Measurements from ENCODE around the gene SUPV3L1. TPM values are rescaled to one million over a fixed set of nuclear protein-coding genes. Genes with fewer than 3 reads are reported as not detected.

The SUPV3L1 gene
- total RNA-seq, 1 experiment from 2014 or later: 57.3 TPM

DNA sequence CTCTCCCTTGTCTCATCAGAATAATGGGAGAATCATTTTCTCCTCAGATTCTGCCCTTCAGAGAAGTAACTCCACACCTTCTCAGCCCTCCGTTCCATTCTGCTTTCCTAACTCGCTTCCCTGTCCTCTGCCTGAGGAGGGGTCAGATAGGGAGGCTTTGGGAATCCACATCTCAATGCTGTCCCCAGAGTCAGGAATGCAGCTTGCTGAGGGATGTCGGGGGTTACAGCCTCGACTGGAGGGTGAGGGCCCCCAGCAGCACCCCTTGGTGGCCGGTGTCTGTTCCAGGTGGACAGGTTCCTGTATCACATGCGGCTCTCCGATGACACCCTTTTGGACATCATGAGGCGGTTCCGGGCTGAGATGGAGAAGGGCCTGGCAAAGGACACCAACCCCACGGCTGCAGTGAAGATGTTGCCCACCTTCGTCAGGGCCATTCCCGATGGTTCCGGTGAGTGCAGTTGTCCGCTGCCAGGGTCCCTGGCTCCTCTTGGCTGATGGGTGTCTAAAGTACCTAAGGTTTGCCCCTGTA is 47.0 kb downstream of the SUPV3L1 start:
- Histone ChIP-seq H3K23me2 (ENCODE audit: insufficient read length, low read depth, low read length, poor library complexity, severe bottlenecking) (no peaks in the 10 kb centered on the region), H3K4me2 (ENCODE audit: insufficient read depth, insufficient read length, low read length) (no peak overlapping the region), H4K20me1 (ENCODE audit: control insufficient read depth, insufficient read depth, insufficient read length) (no peaks in the 10 kb centered on the region), H3K14ac (ENCODE audit: insufficient read depth, low read length) (no peak overlapping the region), H3K27ac (ENCODE audit: insufficient read length, low read depth, low read length) (no peak overlapping the region), H3T11ph (ENCODE audit: low read length) (no peak overlapping the region), H2AK5ac (ENCODE audit: insufficient read length, low read length) (no peak overlapping the region), H2BK15ac (ENCODE audit: low read depth, low read length) (no peak overlapping the region), H2AFZ (ENCODE audit: low read length) (no peak overlapping the region), H3K79me1 (ENCODE audit: insufficient read depth, low read depth, low read length, poor library complexity, severe bottlenecking) (no peaks in the 10 kb centered on the region), H3K4me1 (ENCODE audit: insufficient read depth, low read length) (peaks cover 4% of the 10 kb centered on the region; the same call in 1 of the 2 replicates), H3K18ac (ENCODE audit: insufficient read length, low read depth, low read length) (no peak overlapping the region), H3K56ac (ENCODE audit: insufficient read length, low read depth, low read length) (no peak overlapping the region), H3K9me3 (ENCODE audit: control insufficient read depth, low read depth, low read length) (no peaks in the 10 kb centered on the region), H4K91ac (ENCODE audit: insufficient read length, low read depth, low read length) (no peak overlapping the region), H2BK20ac (ENCODE audit: low read depth, low read length, poor library complexity, severe bottlenecking) (no peak overlapping the region), H2BK120ac (ENCODE audit: low read depth, low read length, poor library complexity, severe bottlenecking) (no peak overlapping the region), H4K5ac (ENCODE audit: insufficient read length, low read depth, low read length) (no peak overlapping the region), H3K4ac (ENCODE audit: low read depth, low read length) (no peak overlapping the region), H2BK5ac (ENCODE audit: insufficient read length, low read length) (no peak overlapping the region), H3K27me3 (ENCODE audit: insufficient read depth, low read length) (no peaks in the 10 kb centered on the region), H2BK12ac (ENCODE audit: insufficient read length, low read depth, low read length) (no peak overlapping the region), H3K9ac (ENCODE audit: extremely low read depth, insufficient read length, low read length) (no peak overlapping the region), H3K79me2 (ENCODE audit: insufficient read depth, low read length) (no peaks in the 10 kb centered on the region), H3K23ac (ENCODE audit: insufficient read length, low read depth, low read length) (no peak overlapping the region), H4K8ac (replicated peaks; ENCODE audit: insufficient read length, low read depth, low read length) (no peak overlapping the region)
- Mint-ChIP-seq H3K27ac (peak overlapping the region in 1 of 3 experiments; percentile 33; a peak in 1 of 7 replicates), H3K36me3 (ENCODE audit: insufficient read depth in 1 of 3, low read depth in 3 of 3) (no peaks in the 10 kb centered on the region), H3K4me3 (no peak overlapping the region), H3K4me1 (peaks cover 7 to 16% of the 10 kb centered on the region in 2 experiments), H3K9me3 (no peaks in the 10 kb centered on the region), H3K27me3 (ENCODE audit: low read depth) (peaks cover 2% of the 10 kb centered on the region)
- TF ChIP-seq, protein P1, sequence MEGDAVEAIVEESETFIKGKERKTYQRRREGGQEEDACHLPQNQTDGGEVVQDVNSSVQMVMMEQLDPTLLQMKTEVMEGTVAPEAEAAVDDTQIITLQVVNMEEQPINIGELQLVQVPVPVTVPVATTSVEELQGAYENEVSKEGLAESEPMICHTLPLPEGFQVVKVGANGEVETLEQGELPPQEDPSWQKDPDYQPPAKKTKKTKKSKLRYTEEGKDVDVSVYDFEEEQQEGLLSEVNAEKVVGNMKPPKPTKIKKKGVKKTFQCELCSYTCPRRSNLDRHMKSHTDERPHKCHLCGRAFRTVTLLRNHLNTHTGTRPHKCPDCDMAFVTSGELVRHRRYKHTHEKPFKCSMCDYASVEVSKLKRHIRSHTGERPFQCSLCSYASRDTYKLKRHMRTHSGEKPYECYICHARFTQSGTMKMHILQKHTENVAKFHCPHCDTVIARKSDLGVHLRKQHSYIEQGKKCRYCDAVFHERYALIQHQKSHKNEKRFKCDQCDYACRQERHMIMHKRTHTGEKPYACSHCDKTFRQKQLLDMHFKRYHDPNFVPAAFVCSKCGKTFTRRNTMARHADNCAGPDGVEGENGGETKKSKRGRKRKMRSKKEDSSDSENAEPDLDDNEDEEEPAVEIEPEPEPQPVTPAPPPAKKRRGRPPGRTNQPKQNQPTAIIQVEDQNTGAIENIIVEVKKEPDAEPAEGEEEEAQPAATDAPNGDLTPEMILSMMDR (conservative IDR thresholded peaks at IDR 0.05): no peak; the same call in 2 of the 3 replicates
- WGBS (ENCODE audit: extremely low coverage, insufficient read length, low lambda C conversion rate): no CpG with 5 or more reads among the region's 14 CpGs
- no peak for DNase-seq

Measured in H9 (cell line).